ENCODE data around the gene CKAP2L.

DNA sequence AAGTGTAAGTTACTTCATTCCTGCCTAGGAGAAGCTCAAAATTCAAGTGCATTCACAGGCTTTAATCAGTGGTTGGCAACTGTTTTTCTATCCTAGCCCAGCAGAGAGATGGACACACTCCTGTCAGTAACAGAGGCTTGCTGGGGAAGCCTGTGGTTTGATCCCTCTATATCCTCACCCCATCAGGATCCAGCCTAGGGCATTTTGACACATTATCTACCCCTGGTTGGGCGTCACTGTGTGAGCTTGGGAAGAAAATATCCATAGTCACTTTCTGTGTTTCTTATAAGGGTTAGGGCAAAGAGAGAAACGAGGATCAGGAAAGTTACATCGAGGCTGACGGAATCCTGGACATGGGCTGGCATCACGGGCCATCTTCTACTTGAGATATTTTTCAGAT, 33.6 kb downstream of the CKAP2L start:
- no peak for TF ChIP-seq POLR2A (IDR thresholded peaks at IDR 0.05; ENCODE audit: low read length)
- no peak for TF ChIP-seq GATA1 (IDR thresholded peaks at IDR 0.05; ENCODE audit: low read depth, low read length)
